GM10266 (cell line): Measurements from ENCODE around the gene C16orf95.

Experiments used
- DNase-seq: peaks from one replicate; pipeline ENCODE4 v3.0.0; 2012; ENCODE audit errors: extremely low spot score
- CTCF ChIP-seq: IDR thresholded peaks from 2 replicates; pipeline ENCODE4 v1.5.1; 2012; ENCODE audit warnings: mild to moderate bottlenecking, low read depth; ENCODE audit not compliant: control insufficient read depth, insufficient read depth; ENCODE audit errors: missing control alignments

Gene C16orf95

GRCh38 chr16:87339086-87339723 lies 22.0 kb upstream of the C16orf95 start:
- no peak for DNase-seq
- no peak for TF ChIP-seq CTCF

GRCh38 chr16:87338155-87338765 lies 21.1 kb upstream of the C16orf95 start:
- no peak for DNase-seq

GRCh38 chr16:87337262-87337771 lies 20.1 kb upstream of the C16orf95 start:
- DNase-seq, result no peak
- no peak for TF ChIP-seq CTCF

More at GRCh38 chr16:87338155-87338765, 21.1 kb upstream of the C16orf95 start:
- TF ChIP-seq CTCF, result no peak

- TF ChIP-seq CTCF, result no peak
These were observed 19.4 kb upstream of the C16orf95 start for GRCh38 chr16:87336434-87337240.

DNA sequence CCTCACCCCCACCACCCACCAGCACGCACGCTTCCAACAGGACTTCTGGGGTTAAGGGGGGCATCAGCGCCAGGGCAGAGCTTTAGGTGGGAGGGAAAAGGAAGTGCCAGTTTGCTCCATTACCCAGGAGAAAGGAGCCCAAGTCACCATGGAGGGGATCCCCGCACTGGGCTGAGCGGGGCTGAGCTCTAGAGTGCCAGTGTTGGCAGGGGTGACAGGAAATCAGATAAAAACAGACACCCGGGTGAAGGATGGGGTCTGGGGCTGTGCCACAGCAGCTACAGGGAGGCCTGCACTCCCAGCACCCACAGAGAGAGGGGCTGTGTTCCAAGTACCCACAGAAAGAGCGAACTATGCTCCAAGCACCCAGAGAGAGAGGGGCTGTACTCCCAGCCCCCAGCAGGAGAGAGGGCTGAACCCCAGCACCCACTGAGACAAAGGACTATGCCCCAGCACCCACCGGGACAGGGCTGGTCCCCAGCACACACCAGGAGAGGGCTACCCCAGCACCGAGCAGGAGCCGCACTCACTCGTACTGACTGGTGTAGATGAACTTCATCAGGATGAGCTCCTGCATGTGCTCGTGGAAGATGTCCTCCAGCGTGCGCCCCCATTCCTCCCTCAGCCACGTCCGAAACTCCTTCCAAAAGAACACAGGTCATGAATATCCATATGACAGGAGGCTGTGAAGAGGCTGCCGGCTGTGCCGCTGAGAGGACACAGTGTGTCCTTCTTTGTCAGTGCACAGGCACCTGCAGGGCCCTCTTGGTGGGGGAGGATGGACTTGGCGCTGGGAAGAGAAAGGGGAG lies 18.6 kb upstream of the C16orf95 start:
- no peak for DNase-seq
- TF ChIP-seq CTCF, result no peak

More at GRCh38 chr16:87336434-87337240, 19.4 kb upstream of the C16orf95 start:
- DNase-seq, result no peak

GRCh38 chr16:87334651-87335624 lies 17.7 kb upstream of the C16orf95 start:
- no peak for TF ChIP-seq CTCF

More at GRCh38 chr16:87334651-87335624, 17.7 kb upstream of the C16orf95 start:
- no peak for DNase-seq
